GM13976 (cell line): ENCODE results near the gene ZPLD1.
A peak's percentile ranks its signal among the peaks of the same experiment; 100 is the strongest.

Experiments used
- DNase-seq: peaks from one replicate; pipeline ENCODE4 v3.0.0; 2012; ENCODE audit warnings: low spot score
- CTCF ChIP-seq: IDR thresholded peaks from 2 replicates; pipeline ENCODE4 v1.5.1; 2012; ENCODE audit warnings: borderline replicate concordance, mild to moderate bottlenecking; ENCODE audit not compliant: insufficient read depth; ENCODE audit errors: extremely low read depth, missing control alignments, control extremely low read depth
- in situ Hi-C: fragments of 300-500 bp; cut with MboI; formaldehyde crosslinking; loops from one replicate; pipeline ENCODE4 v1.12.0; 2022; ENCODE audit warnings: low sequenced_read_pairs, mixed read lengths, inconsistent platforms; ENCODE audit not compliant: unreplicated experiment

Gene ZPLD1

DNA sequence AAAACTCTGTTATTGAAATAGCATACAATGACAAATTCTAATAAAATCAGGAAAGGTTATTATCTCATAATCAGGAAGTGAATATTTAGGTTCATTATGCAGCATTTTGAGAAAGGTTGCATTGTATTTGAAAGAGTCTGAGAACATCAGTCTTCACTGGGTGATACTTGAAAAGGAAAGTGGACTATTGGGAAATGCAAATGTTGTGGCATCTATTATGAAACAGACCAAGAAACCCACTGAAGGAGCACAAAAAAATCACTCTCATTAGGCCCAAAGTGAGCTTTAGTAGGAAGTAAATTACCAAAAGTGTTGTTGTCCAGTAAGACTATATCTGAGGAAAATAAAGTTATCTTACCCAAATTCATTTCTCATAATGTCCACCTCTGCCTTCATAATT lies 90.8 kb downstream of the ZPLD1 start:
- DNase-seq = peak; percentile 22
- in situ Hi-C loops = no loop called here
- no peak for TF ChIP-seq CTCF

DNA sequence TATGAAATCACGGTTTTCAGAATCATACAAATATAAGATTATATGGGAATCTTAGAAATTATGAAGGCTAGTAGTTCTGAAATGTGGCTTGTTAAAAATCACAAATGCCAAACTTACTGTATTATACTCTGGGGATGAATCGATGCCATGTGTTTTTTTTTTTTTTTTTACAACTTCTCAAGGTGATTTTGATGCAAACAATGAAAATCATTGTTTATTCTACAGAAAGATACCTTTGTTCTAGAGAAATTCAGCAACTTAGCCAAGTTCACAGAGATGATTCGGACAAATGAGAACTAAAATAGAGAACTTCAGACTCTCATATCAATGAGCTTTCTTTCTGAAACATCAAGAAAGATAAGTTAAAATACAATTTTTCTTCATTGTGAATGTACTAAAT lies 92.0 kb downstream of the ZPLD1 start:
- no peak for DNase-seq
- in situ Hi-C loops = no loop called here
- no peak for TF ChIP-seq CTCF

DNA sequence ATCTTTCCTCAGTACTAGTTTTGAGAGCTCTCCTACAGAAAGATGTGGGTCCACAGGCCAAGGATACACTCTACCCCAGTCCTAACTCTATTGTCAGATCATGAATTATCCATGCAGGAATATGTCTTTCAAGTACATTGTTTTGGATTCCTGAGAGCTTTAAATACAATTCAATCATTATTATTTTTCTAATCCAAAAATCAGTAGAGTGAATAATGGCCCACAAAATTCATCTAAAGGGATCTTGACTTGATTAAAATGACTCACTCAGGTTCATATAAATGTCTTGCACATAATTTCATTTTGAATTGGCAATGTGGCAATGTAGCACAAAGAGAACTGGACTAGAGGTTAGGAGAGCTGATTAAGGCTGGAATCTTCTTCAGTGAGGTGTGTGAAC lies 93.9 kb downstream of the ZPLD1 start:
- in situ Hi-C loops = no loop called here
- no peak for DNase-seq

More for the DNA sequence above, 93.9 kb downstream of the ZPLD1 start:
- no peak for TF ChIP-seq CTCF
